ENCODE results near the gene STK24. TPM values are rescaled to one million over a fixed set of nuclear protein-coding genes. Genes with fewer than 3 reads are reported as not detected.
A peak's percentile ranks its signal among the peaks of the same experiment; 100 is the strongest.

The STK24 gene
- total RNA-seq, 6 experiments from 2014 or later, result 72.2 to 89.8 (median 80.5) TPM

DNA sequence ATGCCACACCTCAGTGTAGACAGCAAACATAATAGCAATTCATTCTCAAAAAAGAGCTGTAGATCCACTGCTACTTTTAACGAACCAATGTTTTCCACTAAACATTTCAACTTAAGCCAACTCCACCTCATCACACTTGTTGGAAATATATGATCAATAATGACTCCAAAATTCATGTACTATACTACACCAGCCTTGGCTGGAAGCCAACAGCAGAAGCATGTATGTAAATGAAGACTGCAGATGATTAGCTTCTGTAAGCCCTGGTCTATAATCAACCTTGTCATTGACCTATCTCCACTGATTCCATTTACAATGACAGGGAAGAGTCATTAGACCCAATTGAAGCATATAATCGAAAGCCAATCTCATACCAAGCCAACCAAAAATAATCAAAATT lies 71.7 kb downstream of the STK24 start:
- Mint-ChIP-seq H3K4me3 (no peak overlapping the region), H3K4me1 (ENCODE audit: low read depth) (peaks cover 84% of the 10 kb centered on the region), H3K36me3 (ENCODE audit: low read depth) (peaks cover 13% of the 10 kb centered on the region), H3K27me3 (ENCODE audit: insufficient read depth) (0 out of 2 replicates have a peak, but pooled peaks cover 3% of the 10 kb centered on the region), H3K9me3 (no peaks in the 10 kb centered on the region), H3K27ac (no peak overlapping the region)
- no peak for DNase-seq
- TF ChIP-seq, protein P1, sequence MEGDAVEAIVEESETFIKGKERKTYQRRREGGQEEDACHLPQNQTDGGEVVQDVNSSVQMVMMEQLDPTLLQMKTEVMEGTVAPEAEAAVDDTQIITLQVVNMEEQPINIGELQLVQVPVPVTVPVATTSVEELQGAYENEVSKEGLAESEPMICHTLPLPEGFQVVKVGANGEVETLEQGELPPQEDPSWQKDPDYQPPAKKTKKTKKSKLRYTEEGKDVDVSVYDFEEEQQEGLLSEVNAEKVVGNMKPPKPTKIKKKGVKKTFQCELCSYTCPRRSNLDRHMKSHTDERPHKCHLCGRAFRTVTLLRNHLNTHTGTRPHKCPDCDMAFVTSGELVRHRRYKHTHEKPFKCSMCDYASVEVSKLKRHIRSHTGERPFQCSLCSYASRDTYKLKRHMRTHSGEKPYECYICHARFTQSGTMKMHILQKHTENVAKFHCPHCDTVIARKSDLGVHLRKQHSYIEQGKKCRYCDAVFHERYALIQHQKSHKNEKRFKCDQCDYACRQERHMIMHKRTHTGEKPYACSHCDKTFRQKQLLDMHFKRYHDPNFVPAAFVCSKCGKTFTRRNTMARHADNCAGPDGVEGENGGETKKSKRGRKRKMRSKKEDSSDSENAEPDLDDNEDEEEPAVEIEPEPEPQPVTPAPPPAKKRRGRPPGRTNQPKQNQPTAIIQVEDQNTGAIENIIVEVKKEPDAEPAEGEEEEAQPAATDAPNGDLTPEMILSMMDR (IDR thresholded peaks at IDR 0.05), result no peak

DNA sequence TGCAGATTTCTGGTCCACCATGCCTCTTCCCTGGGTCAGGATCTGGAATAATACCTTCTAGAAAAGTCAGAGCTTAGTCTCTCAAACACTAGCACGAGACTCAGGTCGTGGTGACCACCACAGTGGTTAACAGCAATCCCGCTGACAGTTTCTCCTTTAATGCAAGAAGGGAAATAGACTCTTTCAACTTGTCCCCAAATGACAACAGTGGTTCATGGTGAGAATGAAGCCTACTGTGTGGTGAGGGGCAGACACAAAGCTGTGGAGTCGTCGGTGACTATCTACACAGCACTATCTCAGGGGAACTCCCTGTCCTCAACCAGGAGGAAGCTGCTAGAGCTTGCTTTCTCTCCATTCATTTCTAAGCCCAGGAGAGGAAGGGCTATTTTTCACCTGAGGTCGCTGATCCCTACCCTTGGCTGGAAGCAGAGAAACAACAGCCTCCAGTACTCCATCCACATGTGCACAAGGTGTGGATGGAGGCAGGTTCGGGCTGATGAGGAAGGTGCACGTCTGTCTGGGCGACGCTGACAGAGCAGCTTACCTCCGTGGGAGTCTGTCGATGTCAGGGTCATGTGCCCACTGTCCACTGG lies 72.4 kb downstream of the STK24 start:
- DNase-seq, result no peak
- no peaks in the 10 kb centered on the region for H3K27me3 Mint-ChIP-seq (ENCODE audit: insufficient read depth)
- peaks cover 12% of the 10 kb centered on the region for H3K36me3 Mint-ChIP-seq (ENCODE audit: low read depth)
- no peaks in the 10 kb centered on the region for H3K9me3 Mint-ChIP-seq
- H3K27ac Mint-ChIP-seq, result peak overlapping the region; percentile 72; the same call in 1 of the 2 replicates
- peaks cover 84% of the 10 kb centered on the region for H3K4me1 Mint-ChIP-seq (ENCODE audit: low read depth)
- H3K4me3 Mint-ChIP-seq, result peak overlapping the region; percentile 79; the same call in 1 of the 2 replicates
- TF ChIP-seq, protein P1 (IDR thresholded peaks at IDR 0.05), result no peak

DNA sequence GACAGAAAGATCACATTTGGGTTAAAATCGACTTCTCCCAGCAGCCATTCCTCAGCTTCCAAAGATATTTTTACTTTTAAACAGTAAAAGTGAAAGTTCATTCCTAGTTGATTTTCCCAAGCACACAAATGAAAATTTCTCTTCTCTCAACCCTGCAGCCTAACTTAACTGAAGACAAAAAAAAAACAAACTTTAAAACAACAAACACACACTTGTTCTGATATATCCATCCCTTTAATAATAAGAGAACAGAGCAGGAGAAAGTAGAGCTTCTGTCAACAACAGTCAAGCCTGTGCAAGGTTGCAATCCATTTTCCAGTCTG lies 72.9 kb downstream of the STK24 start:
- H3K27ac Mint-ChIP-seq, result peak overlapping the region; percentile 72
- peaks cover 12% of the 10 kb centered on the region for H3K36me3 Mint-ChIP-seq (ENCODE audit: low read depth)
- DNase-seq, result no peak
- no peaks in the 10 kb centered on the region for H3K9me3 Mint-ChIP-seq
- TF ChIP-seq, protein P1 (IDR thresholded peaks at IDR 0.05), result no peak
- H3K27me3 Mint-ChIP-seq (ENCODE audit: insufficient read depth), result no peaks in the 10 kb centered on the region
- peaks cover 81% of the 10 kb centered on the region for H3K4me1 Mint-ChIP-seq (ENCODE audit: low read depth)
- peak overlapping the region; percentile 79 for H3K4me3 Mint-ChIP-seq

GRCh38 chr13:98503175-98504028 lies 73.5 kb downstream of the STK24 start:
- Mint-ChIP-seq H3K4me3 (peak overlapping the region; percentile 79), H3K36me3 (ENCODE audit: low read depth) (peaks cover 12% of the 10 kb centered on the region)

GRCh38 chr13:98500963-98501421 lies 75.9 kb downstream of the STK24 start:
- Mint-ChIP-seq H3K4me1 (ENCODE audit: low read depth) (peaks cover 75% of the 10 kb centered on the region), H3K27ac (no peak overlapping the region), H3K27me3 (ENCODE audit: insufficient read depth) (no peaks in the 10 kb centered on the region), H3K9me3 (no peaks in the 10 kb centered on the region), H3K4me3 (no peak overlapping the region), H3K36me3 (ENCODE audit: low read depth) (peaks cover 27% of the 10 kb centered on the region)
- DNase-seq, result no peak
- TF ChIP-seq, protein P1 (IDR thresholded peaks at IDR 0.05), result no peak

More at GRCh38 chr13:98503175-98504028, 73.5 kb downstream of the STK24 start:
- Mint-ChIP-seq H3K27me3 (ENCODE audit: insufficient read depth) (no peaks in the 10 kb centered on the region), H3K27ac (peak overlapping the region; percentile 72), H3K4me1 (ENCODE audit: low read depth) (peaks cover 76% of the 10 kb centered on the region), H3K9me3 (no peaks in the 10 kb centered on the region)
- DNase-seq, result no peak
- TF ChIP-seq, protein P1 (IDR thresholded peaks at IDR 0.05), result no peak
